Measurements from ENCODE around the gene ABCC10. TPM values are rescaled to one million over a fixed set of nuclear protein-coding genes. Genes with fewer than 3 reads are reported as not detected.
A peak's percentile ranks its signal among the peaks of the same experiment; 100 is the strongest.

ABCC10 gene
- polyA plus RNA-seq, 3 donors, result 7.6 to 32.8 (median 10.2) TPM

DNA sequence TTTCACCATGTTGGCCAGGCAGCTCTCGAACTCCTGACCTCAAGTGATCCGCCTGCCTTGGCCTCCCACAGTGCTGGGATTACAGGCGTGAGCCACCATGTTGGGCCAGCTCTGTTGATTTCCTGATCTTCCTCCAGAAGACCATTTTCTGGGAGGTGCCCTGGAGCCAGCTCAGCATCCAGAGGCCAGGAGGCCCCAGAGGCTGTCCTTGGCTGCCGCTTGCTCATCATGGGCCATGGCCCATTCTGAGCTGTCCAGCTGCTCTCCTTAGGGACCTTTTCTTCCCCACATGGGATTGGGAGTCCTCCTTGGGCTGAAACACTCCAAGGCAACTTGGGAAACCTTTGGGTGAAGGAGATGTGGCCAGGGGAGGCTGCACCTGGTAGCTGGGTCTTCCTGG lies 67.4 kb downstream of the ABCC10 start:
- Mint-ChIP-seq H3K27ac (peak overlapping the region in 3 of 7 donors; percentile 26 to 76 (median 63)), H3K27me3 (ENCODE audit: low read depth in 3 of 3) (peaks cover 0 to 4% (median 0%) of the 10 kb centered on the region in 3 donors), H3K4me1 (peaks cover 8% of the 10 kb centered on the region), H3K9me3 (no peaks in the 10 kb centered on the region), H3K36me3 (peaks cover 36 to 45% of the 10 kb centered on the region in 2 donors), H3K4me3 (no peak overlapping the region)
- Histone ChIP-seq H3K4me1 (ENCODE audit: control insufficient read depth in 1 of 2, insufficient read depth in 2 of 2, low read length in 2 of 2) (no peaks in the 10 kb centered on the region), H4K20me1 (ENCODE audit: insufficient read depth, low read length) (peaks cover 44% of the 10 kb centered on the region), H3K27ac (ENCODE audit: low read depth in 1 of 2, low read length in 2 of 2) (no peak overlapping the region), H3K4me2 (replicated peaks; ENCODE audit: extremely low read depth, low read length, poor library complexity, severe bottlenecking) (no peak overlapping the region), H3K9ac (ENCODE audit: insufficient read depth, low read length, poor library complexity, severe bottlenecking) (no peak overlapping the region), H3K9me3 (replicated peaks in 1 of 2; ENCODE audit: control insufficient read depth in 1 of 2, insufficient read depth in 1 of 2, low read length in 2 of 2) (no peaks in the 10 kb centered on the region), H3K27me3 (ENCODE audit: control insufficient read depth in 2 of 2, insufficient read depth in 2 of 2, low read length in 2 of 2) (no peaks in the 10 kb centered on the region), H3K79me2 (ENCODE audit: insufficient read depth, low read length) (no peaks in the 10 kb centered on the region), H3K36me3 (replicated peaks in 1 of 2; ENCODE audit: control insufficient read depth in 1 of 2, insufficient read depth in 2 of 2, low read length in 2 of 2) (peaks cover 32 to 71% of the 10 kb centered on the region in 2 donors), H2AFZ (ENCODE audit: insufficient read depth, low read depth, low read length, poor library complexity, severe bottlenecking) (no peak overlapping the region), H3K4me3 (replicated peaks in 1 of 3; ENCODE audit: low read depth in 2 of 3, low read length in 3 of 3) (no peak overlapping the region)
- 97% methylated on average over 4 of the region's 4 CpGs for WGBS (ENCODE audit: insufficient coverage)
- TF ChIP-seq, protein P1, sequence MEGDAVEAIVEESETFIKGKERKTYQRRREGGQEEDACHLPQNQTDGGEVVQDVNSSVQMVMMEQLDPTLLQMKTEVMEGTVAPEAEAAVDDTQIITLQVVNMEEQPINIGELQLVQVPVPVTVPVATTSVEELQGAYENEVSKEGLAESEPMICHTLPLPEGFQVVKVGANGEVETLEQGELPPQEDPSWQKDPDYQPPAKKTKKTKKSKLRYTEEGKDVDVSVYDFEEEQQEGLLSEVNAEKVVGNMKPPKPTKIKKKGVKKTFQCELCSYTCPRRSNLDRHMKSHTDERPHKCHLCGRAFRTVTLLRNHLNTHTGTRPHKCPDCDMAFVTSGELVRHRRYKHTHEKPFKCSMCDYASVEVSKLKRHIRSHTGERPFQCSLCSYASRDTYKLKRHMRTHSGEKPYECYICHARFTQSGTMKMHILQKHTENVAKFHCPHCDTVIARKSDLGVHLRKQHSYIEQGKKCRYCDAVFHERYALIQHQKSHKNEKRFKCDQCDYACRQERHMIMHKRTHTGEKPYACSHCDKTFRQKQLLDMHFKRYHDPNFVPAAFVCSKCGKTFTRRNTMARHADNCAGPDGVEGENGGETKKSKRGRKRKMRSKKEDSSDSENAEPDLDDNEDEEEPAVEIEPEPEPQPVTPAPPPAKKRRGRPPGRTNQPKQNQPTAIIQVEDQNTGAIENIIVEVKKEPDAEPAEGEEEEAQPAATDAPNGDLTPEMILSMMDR (IDR thresholded peaks at IDR 0.05), result no peak
- intact Hi-C loops (cut with micrococcal nuclease), result no loop called here
- DNase-seq, result no peak

DNA sequence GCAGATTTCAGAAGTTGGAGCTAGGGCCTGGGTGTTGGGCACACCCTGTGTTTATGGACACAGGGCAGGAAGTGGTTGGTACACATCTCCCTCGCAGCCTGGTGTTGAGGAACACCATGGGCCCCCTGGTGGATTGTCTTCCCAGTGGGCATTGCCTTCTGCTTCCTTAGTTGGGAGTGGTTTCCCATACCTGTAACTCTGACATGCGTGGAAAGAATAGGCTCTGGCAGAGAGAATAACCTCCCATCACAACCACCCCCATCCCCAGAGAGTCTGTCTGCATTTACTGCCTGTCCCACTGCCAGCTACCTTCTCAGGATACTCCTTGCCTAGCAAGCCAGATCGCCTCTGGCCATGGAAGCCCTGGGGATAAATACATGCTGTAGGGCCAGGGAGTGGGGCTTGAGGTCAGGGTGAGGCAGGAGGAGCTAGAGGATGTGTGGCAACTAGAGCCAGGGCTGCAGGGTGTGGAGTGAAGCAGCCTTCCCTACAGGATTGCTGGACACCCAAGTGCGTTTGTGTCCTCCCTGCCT lies 68.1 kb downstream of the ABCC10 start:
- peaks cover 8% of the 10 kb centered on the region for H3K4me1 Mint-ChIP-seq
- Histone ChIP-seq H3K4me2 (replicated peaks; ENCODE audit: extremely low read depth, low read length, poor library complexity, severe bottlenecking) (no peak overlapping the region), H3K4me3 (replicated peaks in 1 of 3; ENCODE audit: low read depth in 2 of 3, low read length in 3 of 3) (no peak overlapping the region), H3K4me1 (ENCODE audit: control insufficient read depth in 1 of 2, insufficient read depth in 2 of 2, low read length in 2 of 2) (no peaks in the 10 kb centered on the region), H2AFZ (ENCODE audit: insufficient read depth, low read depth, low read length, poor library complexity, severe bottlenecking) (no peak overlapping the region), H3K27ac (ENCODE audit: low read depth in 1 of 2, low read length in 2 of 2) (no peak overlapping the region), H3K9me3 (replicated peaks in 1 of 2; ENCODE audit: control insufficient read depth in 1 of 2, insufficient read depth in 1 of 2, low read length in 2 of 2) (no peaks in the 10 kb centered on the region), H3K79me2 (ENCODE audit: insufficient read depth, low read length) (no peaks in the 10 kb centered on the region), H3K9ac (ENCODE audit: insufficient read depth, low read length, poor library complexity, severe bottlenecking) (no peak overlapping the region), H3K36me3 (replicated peaks in 1 of 2; ENCODE audit: control insufficient read depth in 1 of 2, insufficient read depth in 2 of 2, low read length in 2 of 2) (peaks cover 36 to 72% of the 10 kb centered on the region in 2 donors), H4K20me1 (ENCODE audit: insufficient read depth, low read length) (peaks cover 37% of the 10 kb centered on the region), H3K27me3 (ENCODE audit: control insufficient read depth in 2 of 2, insufficient read depth in 2 of 2, low read length in 2 of 2) (no peaks in the 10 kb centered on the region)
- no peaks in the 10 kb centered on the region for H3K9me3 Mint-ChIP-seq
- H3K36me3 Mint-ChIP-seq, result peaks cover 37 to 46% of the 10 kb centered on the region in 2 donors
- TF ChIP-seq, protein P1 (IDR thresholded peaks at IDR 0.05), result no peak
- 62% methylated on average over 3 of the region's 4 CpGs for WGBS (ENCODE audit: insufficient coverage)
- H3K4me3 Mint-ChIP-seq, result no peak overlapping the region
- intact Hi-C loops (cut with micrococcal nuclease), result no loop called here
- peak overlapping the region in 5 of 7 donors; percentile 10 to 86 (median 26) for H3K27ac Mint-ChIP-seq
- H3K27me3 Mint-ChIP-seq (ENCODE audit: low read depth in 3 of 3), result peaks cover 0 to 4% (median 0%) of the 10 kb centered on the region in 3 donors
- DNase-seq, result no peak
